Loucy (cell line): ENCODE data around the gene TBX21.

Experiments
- EZH2phosphoT487 ChIP-seq: fragments of 200-600 bp; IDR thresholded peaks from 2 replicates; pipeline ENCODE4 v1.6.1; 2018; ENCODE audit warnings: antibody characterized with exemption, mild to moderate bottlenecking, moderate library complexity, borderline replicate concordance
- TF ChIP-seq, protein P1 (sequence below): fragments of 200-600 bp; sonication (generic); conservative IDR thresholded peaks from 2 replicates; pipeline ENCODE4 v1.5.1; 2014; ENCODE audit warnings: mild to moderate bottlenecking, antibody characterized with exemption, low read length

DNA sequence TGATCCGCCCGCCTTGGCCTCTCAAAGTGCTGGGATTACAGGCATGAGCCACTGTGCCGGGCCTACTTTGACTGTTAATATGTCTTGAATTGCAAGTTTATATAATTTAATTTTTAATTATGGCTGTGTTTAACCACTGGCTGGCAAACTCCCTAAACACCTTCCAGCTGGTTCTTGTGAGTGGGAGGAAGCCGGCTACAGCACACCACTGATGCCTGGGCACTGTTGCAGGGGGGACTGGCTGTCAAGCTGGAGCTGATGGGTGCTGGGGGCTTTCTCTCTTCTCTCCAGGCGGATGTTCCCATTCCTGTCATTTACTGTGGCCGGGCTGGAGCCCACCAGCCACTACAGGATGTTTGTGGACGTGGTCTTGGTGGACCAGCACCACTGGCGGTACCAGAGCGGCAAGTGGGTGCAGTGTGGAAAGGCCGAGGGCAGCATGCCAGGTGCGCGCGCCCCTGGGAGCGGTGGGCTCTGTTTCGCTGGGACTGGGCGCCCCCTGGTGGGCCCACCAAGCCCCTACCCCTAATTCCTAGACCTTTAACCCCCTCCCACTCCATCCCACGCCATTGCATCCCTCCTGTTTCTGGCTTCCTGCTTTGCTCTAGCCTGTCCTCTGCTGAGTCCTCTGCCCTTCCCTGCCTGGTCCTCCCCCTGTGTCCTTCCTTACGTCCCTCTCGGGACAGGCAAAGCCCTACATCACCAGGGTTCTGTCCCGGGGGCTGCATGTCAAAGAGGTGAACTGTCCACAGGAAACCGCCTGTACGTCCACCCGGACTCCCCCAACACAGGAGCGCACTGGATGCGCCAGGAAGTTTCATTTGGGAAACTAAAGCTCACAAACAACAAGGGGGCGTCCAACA lies 9.5 kb downstream of the TBX21 start:
- TF ChIP-seq, protein P1, sequence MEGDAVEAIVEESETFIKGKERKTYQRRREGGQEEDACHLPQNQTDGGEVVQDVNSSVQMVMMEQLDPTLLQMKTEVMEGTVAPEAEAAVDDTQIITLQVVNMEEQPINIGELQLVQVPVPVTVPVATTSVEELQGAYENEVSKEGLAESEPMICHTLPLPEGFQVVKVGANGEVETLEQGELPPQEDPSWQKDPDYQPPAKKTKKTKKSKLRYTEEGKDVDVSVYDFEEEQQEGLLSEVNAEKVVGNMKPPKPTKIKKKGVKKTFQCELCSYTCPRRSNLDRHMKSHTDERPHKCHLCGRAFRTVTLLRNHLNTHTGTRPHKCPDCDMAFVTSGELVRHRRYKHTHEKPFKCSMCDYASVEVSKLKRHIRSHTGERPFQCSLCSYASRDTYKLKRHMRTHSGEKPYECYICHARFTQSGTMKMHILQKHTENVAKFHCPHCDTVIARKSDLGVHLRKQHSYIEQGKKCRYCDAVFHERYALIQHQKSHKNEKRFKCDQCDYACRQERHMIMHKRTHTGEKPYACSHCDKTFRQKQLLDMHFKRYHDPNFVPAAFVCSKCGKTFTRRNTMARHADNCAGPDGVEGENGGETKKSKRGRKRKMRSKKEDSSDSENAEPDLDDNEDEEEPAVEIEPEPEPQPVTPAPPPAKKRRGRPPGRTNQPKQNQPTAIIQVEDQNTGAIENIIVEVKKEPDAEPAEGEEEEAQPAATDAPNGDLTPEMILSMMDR = peak; percentile 78
- no peak for TF ChIP-seq EZH2phosphoT487
